DMS 273 (cell line): ENCODE results near the gene PLEKHG4B.
"Not testable (repeated sequence)": the region's sequence is repeated elsewhere in the genome, so short reads cannot be mapped to it uniquely, and the experiment has no call there.

Experiments
- DNase-seq: peaks from one replicate; lab custom pipeline; 2025; ENCODE audit not compliant: unreplicated experiment; lab: John Stamatoyannopoulos, UW

The PLEKHG4B gene

DNA sequence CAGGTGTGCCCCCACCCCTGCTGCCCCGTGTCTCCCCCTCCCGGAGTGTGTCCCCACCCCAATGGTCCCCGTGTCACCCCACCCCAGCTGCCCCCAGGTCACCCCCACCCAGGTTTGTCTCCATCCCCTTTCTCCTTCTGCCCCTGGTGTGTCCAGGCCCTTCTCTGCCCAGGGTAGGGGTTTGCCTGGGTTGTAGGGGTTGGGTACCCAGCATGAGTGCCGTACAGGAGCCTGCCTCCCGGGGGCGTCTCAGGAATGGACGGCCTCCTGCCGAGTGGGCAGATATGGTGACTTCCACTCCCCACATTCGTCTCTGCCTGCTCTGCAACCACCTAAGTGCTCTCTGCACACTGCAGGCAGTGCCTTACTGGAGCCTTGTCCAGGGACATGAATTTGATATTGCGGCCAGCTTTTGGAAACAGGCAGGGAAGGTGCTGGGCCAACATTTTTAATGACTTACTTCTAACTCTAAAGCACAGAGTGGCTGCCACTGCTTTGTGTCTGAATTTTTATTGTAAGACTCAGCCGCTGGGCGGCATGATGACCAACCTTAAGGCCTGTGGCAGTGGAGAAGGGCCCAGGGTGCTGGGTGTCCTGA lies 106.0 kb downstream of the PLEKHG4B start:
- DNase-seq = no peak

- no peak for DNase-seq
Measured at GRCh38 chr5:198516-199196, 106.7 kb downstream of the PLEKHG4B start.

- no peak for DNase-seq
Measured at GRCh38 chr5:199197-199949, 107.4 kb downstream of the PLEKHG4B start.

DNA sequence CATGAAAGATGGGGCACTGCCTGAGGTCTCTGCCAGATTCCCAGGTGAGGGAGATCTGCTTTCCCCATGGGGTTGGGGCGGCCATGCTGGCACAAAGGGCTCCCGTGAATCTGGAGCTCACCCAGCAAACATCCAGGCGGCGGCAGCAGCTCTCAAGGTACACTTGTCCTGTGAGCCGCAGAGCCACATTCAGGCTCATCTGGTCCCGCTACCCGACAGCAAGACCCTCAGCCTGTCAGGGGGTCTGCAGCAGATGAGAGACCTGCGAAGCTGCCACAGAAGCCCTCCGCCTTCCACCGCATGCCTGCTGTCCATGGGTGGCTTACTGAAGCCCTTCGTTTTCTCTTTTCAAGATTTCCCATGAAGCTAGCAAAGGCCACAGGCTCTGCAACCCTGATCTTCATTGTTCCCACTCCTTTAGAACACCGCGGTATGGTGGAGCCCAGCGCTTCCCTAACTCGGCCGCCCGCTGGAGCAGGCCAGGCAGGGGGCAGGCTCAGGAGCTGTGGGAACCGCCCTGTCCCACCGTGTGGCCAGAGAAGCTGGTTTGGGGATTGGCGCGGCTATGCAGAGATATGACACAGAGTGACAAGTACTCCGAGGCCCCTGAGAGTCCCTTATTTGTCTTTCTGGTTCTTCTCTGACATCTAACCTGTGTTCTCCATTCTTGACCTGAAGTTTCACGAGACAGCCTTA lies 108.1 kb downstream of the PLEKHG4B start:
- no peak for DNase-seq

DNA sequence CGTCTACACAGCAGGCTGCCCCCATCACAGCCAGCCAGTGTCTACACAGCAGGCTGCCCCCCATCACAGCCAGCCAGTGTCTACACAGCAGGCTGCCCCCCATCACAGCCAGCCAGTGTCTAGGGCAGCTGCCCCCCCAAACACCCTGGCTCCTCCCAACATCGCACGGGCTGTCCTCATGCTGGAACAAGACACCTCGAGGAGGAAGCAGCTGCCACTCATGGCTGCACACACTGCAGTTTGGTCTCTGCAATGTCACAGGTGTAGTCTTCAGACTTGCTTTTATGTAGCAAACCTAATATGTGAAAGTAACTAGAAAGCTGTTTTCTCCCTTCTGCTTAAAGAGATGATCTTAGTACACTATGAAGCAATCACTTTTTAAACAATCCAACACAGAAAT lies 109.0 kb downstream of the PLEKHG4B start:
- no peak for DNase-seq

DNA sequence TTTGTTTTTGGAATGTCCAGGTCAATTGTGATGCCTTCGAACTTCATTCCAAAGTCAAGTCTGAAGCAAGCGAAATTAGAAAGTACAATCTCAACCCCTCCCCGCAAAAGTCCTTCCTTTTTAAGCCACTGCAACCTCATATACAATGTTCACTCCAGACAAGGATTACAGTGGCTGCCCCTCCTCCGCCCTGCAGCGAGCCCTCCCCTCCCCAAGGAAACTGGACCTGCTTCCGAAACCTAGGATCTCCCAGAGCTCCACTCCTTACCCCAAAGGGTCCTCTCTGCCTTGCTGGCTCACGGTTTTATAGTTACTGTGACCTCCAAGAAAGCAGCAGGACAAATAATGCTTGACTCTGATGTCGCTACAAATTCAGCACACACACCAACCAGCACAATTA lies 109.7 kb downstream of the PLEKHG4B start:
- DNase-seq = no peak

GRCh38 chr5:203246-203930 lies 111.4 kb downstream of the PLEKHG4B start:
- DNase-seq = no peak

DNA sequence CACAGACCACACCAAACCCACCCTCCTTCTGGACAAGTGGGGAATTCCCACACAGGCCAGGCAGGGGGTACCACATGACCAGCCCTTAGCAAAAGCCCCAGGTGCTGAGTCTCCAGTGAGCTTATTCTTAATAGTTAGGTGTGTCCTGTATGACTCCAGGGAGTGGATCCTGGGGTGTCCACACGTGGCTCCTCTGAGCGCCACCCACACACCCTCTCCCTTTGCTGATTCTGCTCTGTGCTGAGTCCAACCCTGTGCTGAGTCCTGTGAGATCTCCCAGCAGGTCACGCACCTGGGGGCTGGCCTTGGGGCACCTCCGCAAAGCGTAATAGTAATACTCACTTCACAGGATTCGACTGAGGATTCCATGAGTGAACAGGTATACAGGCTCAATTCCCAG lies 112.0 kb downstream of the PLEKHG4B start:
- DNase-seq = no peak

- DNase-seq = no peak
Measured at GRCh38 chr5:204462-204861, 112.5 kb downstream of the PLEKHG4B start.

DNA sequence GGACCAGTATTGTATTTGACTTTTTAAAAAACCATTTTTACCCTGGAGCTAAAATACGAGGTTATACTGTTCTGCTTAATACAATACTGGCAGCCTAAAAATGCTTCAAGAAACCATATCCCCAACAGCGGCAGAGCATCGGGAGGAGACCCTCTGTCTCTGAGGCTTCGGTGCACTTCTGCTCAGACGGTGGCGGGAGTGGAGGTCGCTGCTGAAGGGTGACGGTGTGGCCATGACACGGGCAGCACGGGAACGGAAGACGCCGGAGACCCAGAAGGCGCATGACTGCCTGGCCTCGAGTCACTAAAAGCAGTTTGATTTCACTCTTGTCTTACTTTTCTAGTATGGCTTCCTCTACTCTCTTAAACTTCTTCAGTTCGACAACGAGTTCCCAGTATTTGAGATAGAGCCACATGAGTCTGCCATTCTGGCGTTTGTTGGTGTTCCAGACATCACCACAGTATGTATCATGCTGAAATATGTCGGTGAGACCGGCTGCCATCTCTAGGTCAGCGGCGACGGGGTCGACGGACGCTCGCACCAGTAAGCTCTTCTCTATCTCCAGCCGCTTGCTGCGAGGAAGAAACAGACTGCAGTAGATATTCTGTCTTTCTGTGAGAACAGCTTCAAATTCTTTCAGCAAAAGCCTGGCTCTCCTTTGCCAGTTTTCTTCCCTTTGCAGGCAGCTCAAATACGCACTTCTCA lies 113.2 kb downstream of the PLEKHG4B start:
- DNase-seq = no peak

GRCh38 chr5:206406-206805 lies 114.4 kb downstream of the PLEKHG4B start:
- DNase-seq = no peak

DNA sequence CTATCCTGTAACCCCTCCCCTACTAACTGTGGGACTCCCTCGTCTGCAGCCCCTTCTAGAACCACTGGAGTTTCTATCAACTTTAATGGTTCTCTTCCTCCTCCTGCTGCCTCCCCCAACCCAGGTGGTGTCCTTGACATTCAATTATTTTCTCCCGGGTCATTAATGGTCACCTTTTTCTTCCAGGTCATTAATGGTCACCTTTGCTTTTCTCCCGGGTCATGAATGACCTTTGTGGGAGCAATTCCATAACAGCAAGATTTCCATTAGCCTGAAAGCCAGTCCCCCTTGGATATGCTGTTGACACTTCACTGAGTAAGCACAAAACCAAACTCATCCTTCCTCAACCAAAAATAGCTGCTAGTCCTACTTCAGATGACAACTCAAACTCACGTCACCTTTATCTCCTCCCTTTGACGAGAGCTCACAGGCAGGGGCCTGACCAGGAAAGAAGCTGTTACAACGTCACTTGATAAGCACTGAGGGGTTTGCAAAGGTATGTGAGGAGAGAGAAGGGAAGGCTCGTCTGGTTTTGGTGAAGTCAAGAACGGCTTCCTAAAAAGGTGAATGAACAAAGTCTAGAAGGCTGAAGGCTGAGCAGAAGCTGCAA lies 115.1 kb downstream of the PLEKHG4B start:
- no peak for DNase-seq

DNA sequence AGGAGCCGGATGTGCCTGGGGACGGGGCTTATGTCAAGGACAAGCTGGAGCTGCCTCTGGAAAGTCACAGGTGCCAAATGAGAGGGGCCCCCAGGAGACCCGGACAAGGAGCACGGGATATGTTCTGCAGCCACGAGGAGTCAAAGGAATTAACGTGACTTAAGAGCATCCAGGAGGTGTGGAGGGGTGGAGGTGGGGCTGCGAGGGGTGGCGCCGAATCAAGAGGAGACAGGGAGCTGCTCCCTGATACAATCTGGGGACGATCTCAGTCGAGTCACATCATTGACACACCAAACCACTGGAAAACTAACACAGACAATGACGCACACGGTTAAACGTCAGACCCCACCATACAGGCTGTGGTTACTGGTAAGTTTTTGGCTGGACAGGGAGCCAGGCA lies 115.6 kb downstream of the PLEKHG4B start:
- DNase-seq = no peak

DNA sequence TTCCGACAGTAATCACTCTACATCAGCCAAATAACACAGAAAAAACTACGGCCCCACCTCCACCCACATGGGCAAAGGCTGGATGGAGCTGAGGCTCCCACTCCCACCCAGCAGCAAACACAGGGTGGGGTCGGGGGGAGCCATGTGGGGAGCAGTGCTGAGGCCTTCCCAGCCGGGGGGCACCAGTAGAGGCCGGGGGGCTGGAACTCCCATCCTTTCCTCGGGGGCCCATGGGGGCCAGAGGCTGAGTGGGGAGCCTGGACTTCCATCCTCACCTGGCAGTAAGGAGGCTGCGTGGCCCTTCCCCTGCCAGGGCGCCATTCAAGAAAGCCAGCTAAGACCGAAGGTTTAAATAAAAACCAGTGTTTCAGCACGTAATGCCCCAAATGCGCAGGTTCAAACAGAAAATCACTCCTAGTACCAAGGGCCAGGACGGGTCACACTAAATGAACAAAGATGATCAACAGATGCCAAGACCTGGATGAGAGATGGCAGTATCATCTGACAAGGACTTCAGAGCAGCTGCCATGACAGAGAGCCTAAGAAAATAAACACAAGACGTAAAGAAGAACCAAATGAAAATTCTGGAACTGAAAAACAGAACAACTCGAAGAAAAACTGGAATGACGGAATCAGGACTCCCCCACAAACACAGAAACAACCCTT lies 116.6 kb downstream of the PLEKHG4B start:
- DNase-seq = no peak

GRCh38 chr5:213803-214395 lies 121.9 kb downstream of the PLEKHG4B start:
- no peak for DNase-seq

DNA sequence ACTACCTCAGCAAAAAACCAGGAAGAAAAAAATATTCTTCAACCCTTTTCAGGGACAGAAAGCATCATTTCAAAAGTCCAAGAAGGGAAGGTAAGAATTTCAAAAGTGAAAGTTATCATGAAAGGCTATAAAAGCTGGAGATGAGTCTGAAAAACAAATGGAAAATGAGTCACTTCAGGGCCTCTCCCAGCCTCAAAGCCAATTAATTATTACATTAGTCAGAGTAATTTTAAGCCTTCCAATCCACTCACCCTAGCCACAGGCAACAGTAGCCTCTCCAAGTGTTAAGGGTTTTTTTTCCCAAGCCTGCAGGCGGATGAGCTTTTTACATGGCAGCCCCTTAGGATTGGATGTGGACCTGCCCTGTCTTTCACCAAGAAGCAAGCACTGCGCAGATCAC lies 123.3 kb downstream of the PLEKHG4B start:
- DNase-seq = not testable (repeated sequence)

DNA sequence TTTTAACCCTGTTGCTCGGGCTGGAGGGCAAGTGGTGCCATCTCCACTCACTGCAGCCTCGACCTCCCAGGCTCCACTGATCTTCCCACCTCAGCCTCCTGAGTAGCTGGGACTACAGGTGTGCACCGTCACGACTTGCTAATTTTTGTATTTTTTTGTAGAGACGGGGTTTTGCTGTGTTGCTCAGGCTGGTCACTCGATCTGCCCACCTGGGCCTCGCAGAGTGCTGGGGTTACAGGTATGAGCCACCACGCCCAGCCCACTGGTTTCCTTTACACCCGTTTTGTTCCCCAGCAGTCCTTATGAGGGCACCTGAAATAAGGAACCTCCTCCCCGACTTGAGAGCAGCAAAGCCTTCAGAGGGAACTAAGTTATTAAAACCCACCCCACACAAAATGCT lies 124.1 kb downstream of the PLEKHG4B start:
- DNase-seq = not testable (repeated sequence)

DNA sequence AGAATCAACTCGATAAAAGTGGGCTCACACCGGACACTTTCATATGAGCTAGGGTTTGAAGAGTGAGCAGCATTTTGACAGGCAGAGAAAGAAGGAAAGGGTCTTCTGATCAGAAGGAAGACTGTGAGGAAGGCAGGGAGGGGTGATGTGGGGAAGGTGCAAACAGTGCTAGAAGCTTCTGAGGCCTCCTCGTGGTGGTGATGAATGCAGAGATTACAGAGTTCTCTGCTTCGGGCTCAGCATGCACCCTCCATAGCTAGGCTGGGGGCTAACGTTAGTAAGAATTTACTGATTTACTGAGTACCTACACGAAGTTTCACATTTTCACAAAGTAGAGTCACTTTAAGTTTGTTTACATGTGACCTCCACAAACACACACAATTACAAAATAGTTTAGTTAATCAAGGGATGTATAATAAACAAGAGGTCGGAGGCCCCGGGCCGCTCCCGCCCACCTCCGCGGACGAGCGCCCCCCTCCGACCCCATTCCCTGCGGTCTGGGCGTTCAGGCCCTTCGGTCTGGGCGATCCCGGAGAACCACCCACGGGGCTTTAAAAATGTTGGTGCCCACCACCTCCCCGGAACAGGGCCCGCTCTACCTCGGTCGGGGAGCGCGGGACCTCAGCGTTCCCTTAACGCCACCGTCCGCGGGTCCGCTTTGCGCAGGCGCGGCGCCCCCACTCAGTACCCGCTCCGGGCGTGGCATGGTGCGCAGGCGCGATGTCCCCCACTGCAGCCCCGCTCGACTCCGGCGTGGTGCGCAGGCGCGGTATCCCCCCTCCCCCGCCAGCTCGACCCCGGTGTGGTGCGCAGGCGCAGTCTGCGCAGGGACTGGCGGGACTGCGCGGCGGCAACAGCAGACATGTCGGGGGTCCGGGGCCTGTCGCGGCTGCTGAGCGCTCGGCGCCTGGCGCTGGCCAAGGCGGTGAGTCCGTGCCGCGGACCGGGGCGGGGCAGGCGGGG lies 125.8 kb downstream of the PLEKHG4B start, which contains the start of the genes CCDC127 and SDHA:
Gene CCDC127, minus strand, starts transcription at position 660 of the 963 bp plus-strand sequence. CDS start 1,304 bp downstream, outside the sequence.
Gene SDHA, plus strand, starts transcription at position 827 of the 963 bp plus-strand sequence. Its CDS starts 36 bp downstream, at position 863.
- peak; percentile 97 for DNase-seq
